HepG2 (cell line): ENCODE results near the gene MFSD8. TPM values are rescaled to one million over a fixed set of nuclear protein-coding genes. Genes with fewer than 3 reads are reported as not detected.
A peak's percentile ranks its signal among the peaks of the same experiment; 100 is the strongest.

Experiments used
- EED ChIP-seq: sonication (generic); formaldehyde crosslinking; IDR thresholded peaks from 2 replicates; pipeline ENCODE4 v1.5.0; 2020; ENCODE audit warnings: mild to moderate bottlenecking, missing genetic modification reagents
- KLF12 ChIP-seq: sonication (generic); formaldehyde crosslinking; IDR thresholded peaks from 2 replicates; pipeline ENCODE4 v1.4.0; 2020; ENCODE audit warnings: missing genetic modification reagents, borderline replicate concordance
- KLF15 ChIP-seq: sonication (generic); formaldehyde crosslinking; IDR thresholded peaks from 2 replicates; pipeline ENCODE4 v1.8.1; 2023; ENCODE audit warnings: borderline replicate concordance, mild to moderate bottlenecking, inconsistent platforms, missing genetic modification reagents, mixed read lengths
- NCOA1 ChIP-seq: sonication (generic); formaldehyde crosslinking; IDR thresholded peaks from 2 replicates; pipeline ENCODE4 v1.9.0; 2021; ENCODE audit warnings: missing genetic modification reagents
- PRMT3 ChIP-seq: sonication (generic); formaldehyde crosslinking; IDR thresholded peaks from 2 replicates; pipeline ENCODE4 v1.8.1; 2022; ENCODE audit warnings: low read depth, mild to moderate bottlenecking, moderate library complexity, missing genetic modification reagents, borderline replicate concordance
- RARA ChIP-seq: IDR thresholded peaks from 2 replicates; pipeline ENCODE4 v1.6.1; 2016; ENCODE audit warnings: missing genetic modification reagents, missing compliant biosample characterization
- ZBTB10 ChIP-seq: sonication (generic); formaldehyde crosslinking; IDR thresholded peaks from 2 replicates; pipeline ENCODE4 v1.4.0; 2020; ENCODE audit warnings: missing genetic modification reagents, borderline replicate concordance
- ZFP90 ChIP-seq: sonication (generic); formaldehyde crosslinking; IDR thresholded peaks from 2 replicates; pipeline ENCODE4 v1.8.0; 2022; ENCODE audit warnings: missing genetic modification reagents, mild to moderate bottlenecking, inconsistent platforms, borderline replicate concordance
- ZFY ChIP-seq: sonication (generic); formaldehyde crosslinking; IDR thresholded peaks from 2 replicates; pipeline ENCODE4 v1.4.0; 2020; ENCODE audit warnings: missing genetic modification reagents
- ZNF225 ChIP-seq: sonication (generic); formaldehyde crosslinking; IDR thresholded peaks from 2 replicates; pipeline ENCODE4 v1.4.0; 2020; ENCODE audit warnings: mild to moderate bottlenecking, missing genetic modification reagents
- ZNF24 ChIP-seq: fragments of 450-650 bp; IDR thresholded peaks from 2 replicates; pipeline ENCODE4 v1.6.1; 2017; ENCODE audit warnings: antibody characterized with exemption, mild to moderate bottlenecking
- ZNF574 ChIP-seq: sonication (generic); formaldehyde crosslinking; IDR thresholded peaks from 2 replicates; pipeline ENCODE4 v1.4.0; 2020; ENCODE audit warnings: missing genetic modification reagents
- ZNF614 ChIP-seq: IDR thresholded peaks from 2 replicates; pipeline ENCODE4 v1.6.1; 2018; ENCODE audit warnings: missing biosample characterization, missing genetic modification reagents, inconsistent platforms, borderline replicate concordance
- ZNF709 ChIP-seq: sonication (generic); formaldehyde crosslinking; IDR thresholded peaks from 2 replicates; pipeline ENCODE4 v1.5.0; 2020; ENCODE audit warnings: mild to moderate bottlenecking, missing genetic modification reagents
- ZNF83 ChIP-seq: sonication (generic); formaldehyde crosslinking; IDR thresholded peaks from 2 replicates; pipeline ENCODE4 v1.4.0; 2020; ENCODE audit warnings: missing genetic modification reagents, mild to moderate bottlenecking, borderline replicate concordance
- ZSCAN21 ChIP-seq: sonication (generic); formaldehyde crosslinking; IDR thresholded peaks from 2 replicates; pipeline ENCODE4 v1.8.0; 2022; ENCODE audit warnings: mild to moderate bottlenecking, missing genetic modification reagents, moderate library complexity, borderline replicate concordance
- polyA plus RNA-seq, 8 experiments: library from polyadenylated mRNA; depleted of rRNA in 3 of 8; stranded (reverse) in 7 of 8; unstranded in 1 of 8; fragments of >200 nt; fragmentation: Illumina TruSeq in 4 of 8; extraction: Trizol in 4 of 8; gene quantifications; 2 replicates each; pipeline versions ENCODE4 v1.2.1 to v1.2.3, GENCODE V29; 2011 to 2016; ENCODE audit warnings: low read depth in 4 of 8, missing spikeins in 1 of 8, mixed read lengths in 1 of 8; ENCODE audit not compliant: insufficient read depth in 1 of 8
- total RNA-seq, 5 experiments: library from RNA; depleted of rRNA; stranded (reverse); fragments of >200 nt; fragmentation: Illumina TruSeq; extraction: Trizol; gene quantifications; 2 replicates each; pipeline ENCODE4 v1.2.3, GENCODE V29; 2016; ENCODE audit warnings: low read depth in 1 of 5
- TF ChIP-seq, protein P1 (sequence below): sonication (generic); formaldehyde crosslinking; IDR thresholded peaks from 2 replicates; pipeline ENCODE4 v1.4.0; 2020; ENCODE audit warnings: missing genetic modification reagents
- TF ChIP-seq, protein P2 (sequence below): sonication (generic); formaldehyde crosslinking; IDR thresholded peaks from 2 replicates; pipeline ENCODE4 v1.8.0; 2022; ENCODE audit warnings: mild to moderate bottlenecking, missing genetic modification reagents, moderate library complexity

MFSD8 gene
- total and polyA plus RNA-seq, 2 of the 13 experiments (the other 11 are each of a cell fraction or from before 2014, with no cell fraction given) = 24.8 to 25.5 TPM

- TF ChIP-seq ZNF614 (CRISPR knock-in tag) (no peak), ZBTB10 (CRISPR knock-in tag) (0 out of 2 replicates have a peak, but pooled peaks have one; percentile 29), EED (peak; percentile 79; the same call in 1 of the 2 replicates), ZNF709 (CRISPR knock-in tag) (peak; percentile 90; the same call in 1 of the 2 replicates), ZFY (peak; percentile 71), KLF12 (CRISPR knock-in tag) (peak; percentile 47; the same call in 1 of the 2 replicates), RARA (CRISPR knock-in tag) (peak; percentile 86), ZNF225 (0 out of 2 replicates have a peak, but pooled peaks have one; percentile 16), ZNF574 (CRISPR knock-in tag) (peak; percentile 81), KLF15 (CRISPR knock-in tag) (no peak), PRMT3 (CRISPR knock-in tag) (peak; percentile 29; the same call in 1 of the 2 replicates), NCOA1 (no peak), ZSCAN21 (CRISPR knock-in tag) (peak; percentile 78; the same call in 1 of the 2 replicates), ZNF83 (CRISPR knock-in tag) (no peak), ZFP90 (CRISPR knock-in tag) (peak; percentile 73), ZNF24 (no peak)
- TF ChIP-seq, protein P1, sequence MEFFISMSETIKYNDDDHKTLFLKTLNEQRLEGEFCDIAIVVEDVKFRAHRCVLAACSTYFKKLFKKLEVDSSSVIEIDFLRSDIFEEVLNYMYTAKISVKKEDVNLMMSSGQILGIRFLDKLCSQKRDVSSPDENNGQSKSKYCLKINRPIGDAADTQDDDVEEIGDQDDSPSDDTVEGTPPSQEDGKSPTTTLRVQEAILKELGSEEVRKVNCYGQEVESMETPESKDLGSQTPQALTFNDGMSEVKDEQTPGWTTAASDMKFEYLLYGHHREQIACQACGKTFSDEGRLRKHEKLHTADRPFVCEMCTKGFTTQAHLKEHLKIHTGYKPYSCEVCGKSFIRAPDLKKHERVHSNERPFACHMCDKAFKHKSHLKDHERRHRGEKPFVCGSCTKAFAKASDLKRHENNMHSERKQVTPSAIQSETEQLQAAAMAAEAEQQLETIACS (CRISPR knock-in tag) = peak; percentile 84
- TF ChIP-seq, protein P2, sequence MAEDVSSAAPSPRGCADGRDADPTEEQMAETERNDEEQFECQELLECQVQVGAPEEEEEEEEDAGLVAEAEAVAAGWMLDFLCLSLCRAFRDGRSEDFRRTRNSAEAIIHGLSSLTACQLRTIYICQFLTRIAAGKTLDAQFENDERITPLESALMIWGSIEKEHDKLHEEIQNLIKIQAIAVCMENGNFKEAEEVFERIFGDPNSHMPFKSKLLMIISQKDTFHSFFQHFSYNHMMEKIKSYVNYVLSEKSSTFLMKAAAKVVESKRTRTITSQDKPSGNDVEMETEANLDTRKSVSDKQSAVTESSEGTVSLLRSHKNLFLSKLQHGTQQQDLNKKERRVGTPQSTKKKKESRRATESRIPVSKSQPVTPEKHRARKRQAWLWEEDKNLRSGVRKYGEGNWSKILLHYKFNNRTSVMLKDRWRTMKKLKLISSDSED = no peak
Observed at GRCh38 chr4:127965062-127965802, at the start of gene MFSD8, which contains the start of gene ABHD18 (continued).
